Spinal cord (tissue), 10 donors: Measurements from ENCODE around the gene PLXDC2. TPM values are rescaled to one million over a fixed set of nuclear protein-coding genes. Genes with fewer than 3 reads are reported as not detected.

Experiments
- DNase-seq, 6 donors: peaks; one replicate each; pipeline versions ENCODE4 v3.0.0 to v3.0.0-alpha.2; 2013 to 2015; ENCODE audit warnings: low spot score in 6 of 6, low read depth in 4 of 6
- H3K27ac ChIP-seq: one replicate; pipeline ENCODE4 v1.5.1; 2013; ENCODE audit warnings: low read depth, low read length, control low read depth
- H3K27me3 ChIP-seq: one replicate; pipeline ENCODE4 v1.6.1; 2013; ENCODE audit warnings: low read length; ENCODE audit not compliant: control insufficient read depth, insufficient read depth
- H3K36me3 ChIP-seq: one replicate; pipeline ENCODE4 v1.6.1; 2013; ENCODE audit warnings: low read length; ENCODE audit not compliant: control insufficient read depth, insufficient read depth
- H3K4me1 ChIP-seq: one replicate; pipeline ENCODE4 v1.6.1; 2013; ENCODE audit warnings: low read length; ENCODE audit not compliant: control insufficient read depth, insufficient read depth
- H3K4me3 ChIP-seq: one replicate; pipeline ENCODE4 v1.5.1; 2013; ENCODE audit warnings: low read depth, low read length, control low read depth
- H3K9me3 ChIP-seq: one replicate; pipeline ENCODE4 v1.6.1; 2013; ENCODE audit warnings: low read length; ENCODE audit not compliant: control insufficient read depth, insufficient read depth
- WGBS: methylation state at CpG from one replicate; pipeline ENCODE4 v1.1.5; 2013; ENCODE audit warnings: missing lambda C conversion rate; ENCODE audit not compliant: insufficient coverage; 5-methylcytosine and 5-hydroxymethylcytosine counted together
- polyA plus RNA-seq, 2 donors: library from polyadenylated mRNA; unstranded; fragments of 120-200 nt; gene quantifications; one replicate each; pipeline ENCODE4 v1.2.1, GENCODE V29; 2013; ENCODE audit not compliant: insufficient read length in 2 of 2
- small RNA-seq: library from RNA; depleted of rRNA; stranded (forward); fragments of <200 nt; gene quantifications from one replicate; pipeline ENCODE3, GENCODE V24; 2014; ENCODE audit warnings: low replicate concordance
- total RNA-seq, 2 donors: library from RNA; depleted of rRNA in 1 of 2; stranded (reverse); fragments of 120-200 nt in 1 of 2; fragments of >200 nt in 1 of 2; gene quantifications; one replicate each; pipeline versions ENCODE4 v1.2.3 to v1.2.4, GENCODE V29; 2013 to 2014
- donor health status: healthy.

The PLXDC2 gene
- total and polyA plus RNA-seq, 4 donors: 25.3 to 83.1 (median 55.7) TPM

DNA sequence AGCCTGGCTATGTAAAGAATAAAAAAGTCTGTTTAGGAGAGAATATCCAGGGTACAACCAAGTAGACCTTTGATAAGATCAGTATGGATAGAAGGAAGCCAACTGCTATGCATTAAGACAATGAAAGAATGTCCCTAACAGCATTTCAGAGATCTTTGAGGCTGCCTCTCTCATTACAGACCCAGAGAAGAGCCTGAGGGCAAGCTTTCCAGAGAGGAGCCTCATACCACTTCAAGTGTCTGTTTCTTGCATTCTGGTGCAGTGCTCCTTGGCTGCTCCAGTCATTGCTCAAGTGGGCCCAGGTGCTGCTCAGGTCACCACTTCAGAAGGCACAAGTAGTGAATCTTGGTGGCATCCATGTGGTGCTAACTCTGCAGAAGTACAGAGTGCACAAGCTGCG, 514.0 kb downstream of the PLXDC2 start:
- DNase-seq: no peak
- no peaks in the 10 kb centered on the region for H3K36me3 ChIP-seq
- no peak overlapping the region for H3K27ac ChIP-seq
- no peak overlapping the region for H3K4me3 ChIP-seq
- no peaks in the 10 kb centered on the region for H3K4me1 ChIP-seq
- H3K9me3 ChIP-seq: peaks cover 2% of the 10 kb centered on the region
- 100% methylated on average over 1 of the region's 1 CpG for WGBS
- H3K27me3 ChIP-seq: no peaks in the 10 kb centered on the region

DNA sequence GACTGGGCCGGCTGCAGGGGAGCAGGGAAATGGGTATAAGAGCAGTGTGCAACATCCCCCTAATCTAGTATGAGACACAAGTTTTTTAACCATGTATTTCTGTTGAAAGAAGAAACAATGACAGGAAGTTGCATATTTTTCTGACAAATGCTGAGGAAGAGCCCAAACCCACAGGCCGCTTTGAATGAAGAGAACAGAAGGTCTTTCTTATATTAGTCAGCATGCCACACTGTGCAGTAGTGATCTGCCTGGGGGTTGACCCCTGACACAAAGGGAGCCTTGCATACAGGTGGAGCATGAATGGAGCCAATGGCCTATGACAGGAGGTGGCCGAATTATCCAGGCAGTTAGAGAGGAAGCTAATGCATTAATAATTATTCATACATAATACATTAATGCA, 518.3 kb downstream of the PLXDC2 start:
- no peaks in the 10 kb centered on the region for H3K4me1 ChIP-seq
- DNase-seq: no peak
- peaks cover 2% of the 10 kb centered on the region for H3K9me3 ChIP-seq
- WGBS: 83% methylated on average over 2 of the region's 3 CpGs
- no peaks in the 10 kb centered on the region for H3K27me3 ChIP-seq
- no peak overlapping the region for H3K4me3 ChIP-seq
- no peak overlapping the region for H3K27ac ChIP-seq
- H3K36me3 ChIP-seq: no peaks in the 10 kb centered on the region

Small RNA genes lying within 50 kb of the gene (small RNA-seq; reads per million reads assigned to genes)
- gene RNU6-1212P: not detected
